Stimulated activated naive CD4-positive, alpha-beta T cell (primary cell): ENCODE results near the gene ARL8B.
"Not testable (repeated sequence)": the region's sequence is repeated elsewhere in the genome, so short reads cannot be mapped to it uniquely, and the experiment has no call there.

Experiments
- DNase-seq, 6 experiments: peaks; one replicate each; lab custom pipeline; 2025; lab: John Stamatoyannopoulos, UW

The ARL8B gene

GRCh38 chr3:5112043-5112442 lies 10.0 kb upstream of the ARL8B start:
- DNase-seq, result no peak

- not testable (repeated sequence) for DNase-seq
Measured at GRCh38 chr3:5113726-5114125, 8.4 kb upstream of the ARL8B start.

- no peak for DNase-seq
Measured at GRCh38 chr3:5115506-5116162, 6.5 kb upstream of the ARL8B start.

- DNase-seq, result no peak
Measured at GRCh38 chr3:5116538-5116937, 5.6 kb upstream of the ARL8B start.

- no peak for DNase-seq
Measured at GRCh38 chr3:5120446-5120845, 1.6 kb upstream of the ARL8B start.

GRCh38 chr3:5122741-5123706 lies 932 bp downstream of the ARL8B start:
- peak in 3 of 6 experiments; percentile 10 to 38 (median 27) for DNase-seq

- no peak for DNase-seq
Measured at GRCh38 chr3:5123937-5124336, 1.8 kb downstream of the ARL8B start.

GRCh38 chr3:5126586-5126985 lies 4.5 kb downstream of the ARL8B start:
- DNase-seq, result no peak

- DNase-seq, result no peak
Measured at GRCh38 chr3:5128849-5129248, 6.8 kb downstream of the ARL8B start.

- DNase-seq, result no peak
Measured at GRCh38 chr3:5133239-5134018, 11.3 kb downstream of the ARL8B start.

- no peak for DNase-seq
Measured at GRCh38 chr3:5134019-5134391, 11.9 kb downstream of the ARL8B start.

GRCh38 chr3:5134499-5134898 lies 12.4 kb downstream of the ARL8B start:
- DNase-seq, result no peak

GRCh38 chr3:5136211-5136918 lies 14.3 kb downstream of the ARL8B start:
- peak in 4 of 6 experiments; percentile 7 to 60 (median 50) for DNase-seq

GRCh38 chr3:5136919-5137429 lies 14.9 kb downstream of the ARL8B start:
- no peak for DNase-seq

GRCh38 chr3:5138214-5138981 lies 16.3 kb downstream of the ARL8B start:
- no peak for DNase-seq

GRCh38 chr3:5140230-5140621 lies 18.1 kb downstream of the ARL8B start:
- DNase-seq, result no peak

GRCh38 chr3:5140839-5141238 lies 18.7 kb downstream of the ARL8B start:
- DNase-seq, result no peak

GRCh38 chr3:5141760-5142159 lies 19.7 kb downstream of the ARL8B start:
- no peak for DNase-seq

- DNase-seq, result no peak
Measured at GRCh38 chr3:5143464-5143863, 21.4 kb downstream of the ARL8B start.

- no peak for DNase-seq
Measured at GRCh38 chr3:5144316-5144994, 22.4 kb downstream of the ARL8B start.
